PC-3 (cell line): Measurements from ENCODE around the gene PTCD2. TPM values are rescaled to one million over a fixed set of nuclear protein-coding genes. Genes with fewer than 3 reads are reported as not detected.

Experiments used
- ATAC-seq: fragments of 200-7000 bp; cut with Tn5 transposase; 2 replicates; pipeline ENCODE4 v1.9.1; 2020; ENCODE audit warnings: mild to moderate bottlenecking, moderate library complexity
- BruUV-seq: library from RNA; stranded (reverse); fragments of 400-500 nt; replicated peaks from 2 replicates; lab custom pipeline; 2021; lab: Mats Ljungman, UMichigan
- CTCF ChIA-PET: fragments of 300-600 bp; sonication (Branson Sonifier 250); formaldehyde crosslinking; loops from one replicate; lab custom pipeline; 2022; ENCODE audit warnings: antibody characterized with exemption; lab: Charles Lee
- POLR2A ChIA-PET: fragments of 300-600 bp; sonication (Branson Sonifier 250); formaldehyde crosslinking; loops from one replicate; lab custom pipeline; 2022; ENCODE audit warnings: antibody characterized with exemption; ENCODE audit not compliant: unreplicated experiment; lab: Charles Lee
- DNase-seq: peaks from one replicate; pipeline ENCODE4 v3.0.0-alpha.2; 2015
- H2AFZ ChIP-seq: fragments of 300-600 bp; sonication (generic); 2 replicates; pipeline ENCODE4 v1.6.0; 2016; ENCODE audit warnings: antibody characterized with exemption, low read length
- H3F3A ChIP-seq: fragments of 300-600 bp; sonication (generic); one replicate; pipeline ENCODE4 v1.6.0; 2017; ENCODE audit warnings: antibody characterized with exemption, low read length, control low read depth, mild to moderate bottlenecking; ENCODE audit not compliant: unreplicated experiment
- H3K27ac ChIP-seq: fragments of 300-600 bp; sonication (generic); 2 replicates; pipeline ENCODE4 v1.5.1; 2016; ENCODE audit warnings: mild to moderate bottlenecking, low read length
- H3K27me3 ChIP-seq: fragments of 300-600 bp; sonication (generic); 2 replicates; pipeline ENCODE4 v1.6.1; 2016; ENCODE audit warnings: low read length, mixed read lengths
- H3K36me3 ChIP-seq: fragments of 300-600 bp; sonication (generic); 2 replicates; pipeline ENCODE4 v1.6.1; 2016; ENCODE audit warnings: low read depth, mixed run types, low read length, mixed read lengths
- H3K4me1 ChIP-seq: fragments of 300-600 bp; sonication (generic); 2 replicates; pipeline ENCODE4 v1.5.1; 2016; ENCODE audit warnings: low read length; ENCODE audit not compliant: insufficient read depth
- H3K4me2 ChIP-seq: fragments of 300-600 bp; sonication (generic); 2 replicates; pipeline ENCODE4 v1.6.0; 2016; ENCODE audit warnings: low read length
- H3K4me3 ChIP-seq: fragments of 300-600 bp; sonication (generic); 2 replicates; pipeline ENCODE4 v1.5.1; 2016; ENCODE audit warnings: mild to moderate bottlenecking, low read length, mixed read lengths
- H3K79me2 ChIP-seq: fragments of 300-600 bp; sonication (generic); 2 replicates; pipeline ENCODE4 v1.6.1; 2017; ENCODE audit warnings: low read length, mixed read lengths
- H3K9ac ChIP-seq: fragments of 300-600 bp; sonication (generic); 2 replicates; pipeline ENCODE4 v1.6.0; 2016; ENCODE audit warnings: mild to moderate bottlenecking, low read length
- H3K9me2 ChIP-seq: fragments of 300-600 bp; sonication (generic); replicated peaks from 2 replicates; pipeline ENCODE4 v1.6.1; 2016; ENCODE audit warnings: mixed run types, low read length, mixed read lengths
- H3K9me3 ChIP-seq: fragments of 300-600 bp; sonication (generic); 2 replicates; pipeline ENCODE4 v1.6.1; 2016; ENCODE audit warnings: low read length, mixed read lengths
- H4K20me1 ChIP-seq: fragments of 300-600 bp; sonication (generic); 2 replicates; pipeline ENCODE4 v1.6.1; 2016; ENCODE audit warnings: low read length, mixed read lengths
- EZH2 ChIP-seq: fragments of 300-600 bp; sonication (generic); IDR thresholded peaks from one replicate; pipeline ENCODE4 v1.6.1; 2017; ENCODE audit warnings: antibody characterized with exemption, mild to moderate bottlenecking, low read length; ENCODE audit not compliant: unreplicated experiment
- EZH2phosphoT487 ChIP-seq: fragments of 300-600 bp; sonication (generic); IDR thresholded peaks from 2 replicates; pipeline ENCODE4 v1.6.1; 2018; ENCODE audit warnings: mild to moderate bottlenecking, antibody characterized with exemption, low read length, borderline replicate concordance
- intact Hi-C: fragments of 100-400 bp; cut with micrococcal nuclease; formaldehyde crosslinking; loops from 2 replicates; pipeline ENCODE4 v1.9.0; 2023
- total RNA-seq: library from RNA; depleted of rRNA; stranded (reverse); fragments of >200 nt; gene quantifications from 2 replicates; pipeline ENCODE4 v1.2.3, GENCODE V29; 2014
- TF ChIP-seq, protein P1 (sequence below): fragments of 300-600 bp; sonication (generic); conservative IDR thresholded peaks from 2 replicates; pipeline ENCODE4 v1.5.1; 2017; ENCODE audit warnings: antibody characterized with exemption, low read depth, mild to moderate bottlenecking, low read length

PTCD2 gene
- total RNA-seq, 1 experiment from 2014 or later, result 3.4 TPM

GRCh38 chr5:72388646-72389045 lies 68.5 kb downstream of the PTCD2 start:
- Histone ChIP-seq H2AFZ (0 out of 2 replicates have a peak overlapping the region, but pooled peaks have one; percentile 6), H3F3A (no peaks in the 10 kb centered on the region), H3K4me2 (peak overlapping the region; percentile 55; the same call in 1 of the 2 replicates), H3K9me2 (no peaks in the 10 kb centered on the region), H3K27me3 (no peaks in the 10 kb centered on the region), H4K20me1 (no peaks in the 10 kb centered on the region), H3K79me2 (no peaks in the 10 kb centered on the region), H3K27ac (peak overlapping the region; percentile 56), H3K36me3 (no peaks in the 10 kb centered on the region), H3K9me3 (no peaks in the 10 kb centered on the region), H3K4me1 (peaks cover 58% of the 10 kb centered on the region), H3K9ac (no peak overlapping the region), H3K4me3 (no peak overlapping the region)
- ChIA-PET CTCF (no interaction called here), POLR2A (interaction anchor here (0.5 kb wide), 1 partner anchor 309 kb away, joined by 5 read pairs; no protein-coding TSS in a partner anchor)
- no TSS peak for BruUV-seq
- TF ChIP-seq EZH2phosphoT487 (no peak), EZH2 (no peak)
- TF ChIP-seq, protein P1, sequence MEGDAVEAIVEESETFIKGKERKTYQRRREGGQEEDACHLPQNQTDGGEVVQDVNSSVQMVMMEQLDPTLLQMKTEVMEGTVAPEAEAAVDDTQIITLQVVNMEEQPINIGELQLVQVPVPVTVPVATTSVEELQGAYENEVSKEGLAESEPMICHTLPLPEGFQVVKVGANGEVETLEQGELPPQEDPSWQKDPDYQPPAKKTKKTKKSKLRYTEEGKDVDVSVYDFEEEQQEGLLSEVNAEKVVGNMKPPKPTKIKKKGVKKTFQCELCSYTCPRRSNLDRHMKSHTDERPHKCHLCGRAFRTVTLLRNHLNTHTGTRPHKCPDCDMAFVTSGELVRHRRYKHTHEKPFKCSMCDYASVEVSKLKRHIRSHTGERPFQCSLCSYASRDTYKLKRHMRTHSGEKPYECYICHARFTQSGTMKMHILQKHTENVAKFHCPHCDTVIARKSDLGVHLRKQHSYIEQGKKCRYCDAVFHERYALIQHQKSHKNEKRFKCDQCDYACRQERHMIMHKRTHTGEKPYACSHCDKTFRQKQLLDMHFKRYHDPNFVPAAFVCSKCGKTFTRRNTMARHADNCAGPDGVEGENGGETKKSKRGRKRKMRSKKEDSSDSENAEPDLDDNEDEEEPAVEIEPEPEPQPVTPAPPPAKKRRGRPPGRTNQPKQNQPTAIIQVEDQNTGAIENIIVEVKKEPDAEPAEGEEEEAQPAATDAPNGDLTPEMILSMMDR, result no peak
- intact Hi-C loops, result no loop called here
- no peak for ATAC-seq
- no peak for DNase-seq

DNA sequence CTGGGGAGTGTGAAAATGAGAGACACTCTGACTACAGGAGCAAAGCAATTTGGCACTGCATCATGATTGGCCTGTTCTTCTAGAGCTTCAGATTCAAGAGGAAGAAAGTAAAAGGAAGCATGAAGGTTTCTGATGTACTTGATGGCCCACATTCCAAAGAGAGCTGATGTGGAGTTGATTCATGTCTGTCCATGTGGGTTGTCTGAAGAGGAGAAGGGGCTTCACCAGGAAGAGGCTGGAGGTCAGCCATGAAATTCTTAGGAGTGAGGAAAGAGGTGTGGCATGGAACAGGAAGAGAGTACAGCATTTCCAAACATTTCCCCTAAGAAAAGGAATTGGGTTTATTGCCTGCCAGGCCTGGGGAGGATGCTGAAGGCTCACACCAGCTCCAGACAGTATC lies 70.7 kb downstream of the PTCD2 start:
- Histone ChIP-seq H3K9me3 (no peaks in the 10 kb centered on the region), H3K4me1 (peaks cover 58% of the 10 kb centered on the region), H3F3A (no peaks in the 10 kb centered on the region), H3K4me3 (no peak overlapping the region), H3K9me2 (no peaks in the 10 kb centered on the region), H3K4me2 (no peak overlapping the region), H3K79me2 (no peaks in the 10 kb centered on the region), H3K36me3 (no peaks in the 10 kb centered on the region), H3K27me3 (no peaks in the 10 kb centered on the region), H3K9ac (no peak overlapping the region), H4K20me1 (no peaks in the 10 kb centered on the region), H3K27ac (no peak overlapping the region), H2AFZ (no peak overlapping the region)
- POLR2A ChIA-PET, result no interaction called here
- ATAC-seq (no peak), DNase-seq (peak; percentile 43)
- BruUV-seq, result no TSS peak
- CTCF ChIA-PET, result no interaction called here
- no peak for TF ChIP-seq EZH2phosphoT487
- TF ChIP-seq, protein P1, result no peak
- TF ChIP-seq EZH2, result no peak
- intact Hi-C loops, result loop anchor here (5.0 to 10.0 kb wide), 2 partner anchors 61 to 134 kb away; no protein-coding TSS in a partner anchor

DNA sequence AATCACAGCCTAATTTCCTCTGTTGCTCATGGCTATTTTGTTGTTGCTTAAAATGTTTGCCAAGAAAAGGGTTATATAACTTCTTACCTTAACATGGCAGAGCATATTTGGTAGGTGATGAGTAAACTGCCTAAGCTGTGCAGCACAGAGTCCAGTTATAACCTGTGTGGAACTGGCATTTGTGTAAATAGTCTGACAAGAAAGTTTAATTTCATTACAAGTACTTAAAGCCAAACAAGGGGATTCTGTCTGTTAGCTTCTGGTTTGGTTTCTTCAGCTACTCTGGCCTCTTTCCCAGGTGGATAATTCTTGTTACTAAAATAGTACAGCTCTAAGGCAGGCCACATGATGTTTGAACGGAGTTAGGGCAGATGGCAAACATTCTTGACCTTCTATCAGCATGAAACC lies 72.2 kb downstream of the PTCD2 start:
- no peaks in the 10 kb centered on the region for H3K36me3 ChIP-seq
- no peaks in the 10 kb centered on the region for H3K79me2 ChIP-seq
- no peaks in the 10 kb centered on the region for H3K27me3 ChIP-seq
- TF ChIP-seq EZH2 (no peak), EZH2phosphoT487 (no peak)
- TF ChIP-seq, protein P1, result no peak
- DNase-seq (peak; percentile 70), ATAC-seq (peak; percentile 78)
- H2AFZ ChIP-seq, result peak overlapping the region; percentile 21; the same call in 1 of the 2 replicates
- H3K4me2 ChIP-seq, result peak overlapping the region; percentile 22; the same call in 1 of the 2 replicates
- POLR2A ChIA-PET, result interaction anchor here (0.7 kb wide), 1 partner anchor 144 kb away, joined by 6 read pairs; no protein-coding TSS in a partner anchor
- no peak overlapping the region for H3K9ac ChIP-seq
- H3F3A ChIP-seq, result no peaks in the 10 kb centered on the region
- H3K9me2 ChIP-seq, result no peaks in the 10 kb centered on the region
- H3K9me3 ChIP-seq, result no peaks in the 10 kb centered on the region
- CTCF ChIA-PET, result no interaction called here
- BruUV-seq, result no TSS peak
- H4K20me1 ChIP-seq, result no peaks in the 10 kb centered on the region
- intact Hi-C loops, result loop anchor here (2.0 to 10.0 kb wide), 3 partner anchors 26 to 132 kb away; no protein-coding TSS in a partner anchor
- H3K27ac ChIP-seq, result peak overlapping the region; percentile 43
- peaks cover 49% of the 10 kb centered on the region for H3K4me1 ChIP-seq
- H3K4me3 ChIP-seq, result no peak overlapping the region
